Measurements from ENCODE around the gene TMPRSS11E.

DNA sequence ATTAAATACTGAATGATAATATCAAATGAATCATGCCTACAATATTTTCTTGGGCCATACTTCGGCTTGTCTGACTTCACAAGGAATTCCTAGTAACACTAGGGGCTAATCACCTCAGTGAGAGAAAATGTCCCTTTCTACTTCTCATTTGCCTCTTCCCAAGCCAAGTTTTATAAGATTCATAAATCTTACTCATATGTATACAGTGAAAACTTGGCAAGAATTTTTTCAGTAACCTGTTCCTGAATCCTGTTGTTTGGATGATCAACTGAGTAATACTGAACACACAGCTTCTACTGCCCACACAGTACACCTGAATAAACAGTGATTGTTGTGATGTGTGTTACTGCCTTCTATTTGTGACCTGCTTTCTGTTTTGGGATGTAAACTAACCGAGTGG is 16.5 kb downstream of the TMPRSS11E start:
- TF ChIP-seq, protein P1, sequence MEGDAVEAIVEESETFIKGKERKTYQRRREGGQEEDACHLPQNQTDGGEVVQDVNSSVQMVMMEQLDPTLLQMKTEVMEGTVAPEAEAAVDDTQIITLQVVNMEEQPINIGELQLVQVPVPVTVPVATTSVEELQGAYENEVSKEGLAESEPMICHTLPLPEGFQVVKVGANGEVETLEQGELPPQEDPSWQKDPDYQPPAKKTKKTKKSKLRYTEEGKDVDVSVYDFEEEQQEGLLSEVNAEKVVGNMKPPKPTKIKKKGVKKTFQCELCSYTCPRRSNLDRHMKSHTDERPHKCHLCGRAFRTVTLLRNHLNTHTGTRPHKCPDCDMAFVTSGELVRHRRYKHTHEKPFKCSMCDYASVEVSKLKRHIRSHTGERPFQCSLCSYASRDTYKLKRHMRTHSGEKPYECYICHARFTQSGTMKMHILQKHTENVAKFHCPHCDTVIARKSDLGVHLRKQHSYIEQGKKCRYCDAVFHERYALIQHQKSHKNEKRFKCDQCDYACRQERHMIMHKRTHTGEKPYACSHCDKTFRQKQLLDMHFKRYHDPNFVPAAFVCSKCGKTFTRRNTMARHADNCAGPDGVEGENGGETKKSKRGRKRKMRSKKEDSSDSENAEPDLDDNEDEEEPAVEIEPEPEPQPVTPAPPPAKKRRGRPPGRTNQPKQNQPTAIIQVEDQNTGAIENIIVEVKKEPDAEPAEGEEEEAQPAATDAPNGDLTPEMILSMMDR (IDR thresholded peaks at IDR 0.05 in 8 of 11, conservative IDR thresholded peaks at IDR 0.05 in 3 of 11): no peak
- TF ChIP-seq POLR2A (IDR thresholded peaks at IDR 0.05): no peak
